Measurements from ENCODE around the gene HERC6.
"Not testable (repeated sequence)": the region's sequence is repeated elsewhere in the genome, so short reads cannot be mapped to it uniquely, and the experiment has no call there.

HERC6 gene

GRCh38 chr4:88443486-88443885 lies 64.8 kb downstream of the HERC6 start:
- ChIA-PET POLR2A (no interaction called here), CTCF (no interaction called here)
- DNase-seq (ENCODE audit: extremely low spot score): no peak
- TF ChIP-seq LEF1 (IDR thresholded peaks at IDR 0.05; ENCODE audit: borderline replicate concordance) (no peak), HDGF (IDR thresholded peaks at IDR 0.05; ENCODE audit: borderline replicate concordance) (no peak), FOXA1 (IDR thresholded peaks at IDR 0.05) (no peak), FOXM1 (IDR thresholded peaks at IDR 0.05; ENCODE audit: borderline replicate concordance) (no peak), ARNT (IDR thresholded peaks at IDR 0.05) (no peak), SUZ12 (IDR thresholded peaks at IDR 0.05) (no peak), ELF4 (IDR thresholded peaks at IDR 0.05) (no peak), NFRKB (IDR thresholded peaks at IDR 0.05) (no peak), PKNOX1 (IDR thresholded peaks at IDR 0.05) (no peak), ZNF384 (IDR thresholded peaks at IDR 0.05) (no peak), SP1 (IDR thresholded peaks at IDR 0.05) (no peak), L3MBTL2 (conservative IDR thresholded peaks at IDR 0.05) (no peak), CTBP1 (IDR thresholded peaks at IDR 0.05; ENCODE audit: borderline replicate concordance) (no peak), BHLHE40 (IDR thresholded peaks at IDR 0.05; ENCODE audit: borderline replicate concordance) (no peak), TARDBP (IDR thresholded peaks at IDR 0.05) (no peak)

GRCh38 chr4:88445252-88445651 lies 66.6 kb downstream of the HERC6 start:
- TF ChIP-seq ELF4 (IDR thresholded peaks at IDR 0.05): no peak
- no peak for TF ChIP-seq HDGF (IDR thresholded peaks at IDR 0.05; ENCODE audit: borderline replicate concordance)
- no peak for TF ChIP-seq L3MBTL2 (conservative IDR thresholded peaks at IDR 0.05)
- no peak for TF ChIP-seq SP1 (IDR thresholded peaks at IDR 0.05)
- no peak for TF ChIP-seq FOXM1 (IDR thresholded peaks at IDR 0.05; ENCODE audit: borderline replicate concordance)
- CTCF ChIA-PET: no interaction called here
- no peak for DNase-seq (ENCODE audit: extremely low spot score)
- POLR2A ChIA-PET: no interaction called here

GRCh38 chr4:88446124-88446523 lies 67.5 kb downstream of the HERC6 start:
- TF ChIP-seq TARDBP (IDR thresholded peaks at IDR 0.05) (no peak), HDGF (IDR thresholded peaks at IDR 0.05; ENCODE audit: borderline replicate concordance) (no peak), ELF4 (IDR thresholded peaks at IDR 0.05) (no peak), L3MBTL2 (conservative IDR thresholded peaks at IDR 0.05) (no peak), ZNF384 (IDR thresholded peaks at IDR 0.05) (no peak), FOXA1 (IDR thresholded peaks at IDR 0.05) (no peak), LEF1 (IDR thresholded peaks at IDR 0.05; ENCODE audit: borderline replicate concordance) (no peak), NFRKB (IDR thresholded peaks at IDR 0.05) (no peak), FOXM1 (IDR thresholded peaks at IDR 0.05; ENCODE audit: borderline replicate concordance) (no peak), PKNOX1 (IDR thresholded peaks at IDR 0.05) (no peak), CTBP1 (IDR thresholded peaks at IDR 0.05; ENCODE audit: borderline replicate concordance) (no peak), SUZ12 (IDR thresholded peaks at IDR 0.05) (no peak), BHLHE40 (IDR thresholded peaks at IDR 0.05; ENCODE audit: borderline replicate concordance) (no peak), ARNT (IDR thresholded peaks at IDR 0.05) (no peak)
- DNase-seq (ENCODE audit: extremely low spot score): no peak
- ChIA-PET POLR2A (no interaction called here), CTCF (no interaction called here)

- DNase-seq (ENCODE audit: extremely low spot score): no peak
- ChIA-PET CTCF (no interaction called here), POLR2A (no interaction called here)
- TF ChIP-seq BHLHE40 (IDR thresholded peaks at IDR 0.05; ENCODE audit: borderline replicate concordance): no peak
Observed at GRCh38 chr4:88447371-88448095, 68.9 kb downstream of the HERC6 start.

GRCh38 chr4:88448211-88448765 lies 69.6 kb downstream of the HERC6 start:
- CTCF ChIA-PET; POLR2A ChIA-PET; DNase-seq (ENCODE audit: extremely low spot score): not testable (repeated sequence)

- ChIA-PET CTCF (interaction anchor here (1.1 kb wide), 1 partner anchor 70 kb away, joined by 4 read pairs; the partner anchor contains the start of gene HERC6), POLR2A (no interaction called here)
- no peak for DNase-seq (ENCODE audit: extremely low spot score)
- TF ChIP-seq FOXK2 (IDR thresholded peaks at IDR 0.05) (no peak), PKNOX1 (IDR thresholded peaks at IDR 0.05) (no peak), SP1 (IDR thresholded peaks at IDR 0.05) (no peak)
Observed at GRCh38 chr4:88448889-88449288, 70.2 kb downstream of the HERC6 start.

- no peak for DNase-seq (ENCODE audit: extremely low spot score)
- no peak for TF ChIP-seq LEF1 (IDR thresholded peaks at IDR 0.05; ENCODE audit: borderline replicate concordance)
- TF ChIP-seq FOXM1 (IDR thresholded peaks at IDR 0.05; ENCODE audit: borderline replicate concordance): no peak
- no peak for TF ChIP-seq SP1 (IDR thresholded peaks at IDR 0.05)
- TF ChIP-seq TARDBP (IDR thresholded peaks at IDR 0.05): no peak
- no peak for TF ChIP-seq ZNF384 (IDR thresholded peaks at IDR 0.05)
- no peak for TF ChIP-seq NFRKB (IDR thresholded peaks at IDR 0.05)
- TF ChIP-seq BHLHE40 (IDR thresholded peaks at IDR 0.05; ENCODE audit: borderline replicate concordance): no peak
- no peak for TF ChIP-seq L3MBTL2 (conservative IDR thresholded peaks at IDR 0.05)
- no peak for TF ChIP-seq SUZ12 (IDR thresholded peaks at IDR 0.05)
- TF ChIP-seq PKNOX1 (IDR thresholded peaks at IDR 0.05): no peak
- no peak for TF ChIP-seq FOXK2 (IDR thresholded peaks at IDR 0.05)
- no peak for TF ChIP-seq CTBP1 (IDR thresholded peaks at IDR 0.05; ENCODE audit: borderline replicate concordance)
- TF ChIP-seq FOXA1 (IDR thresholded peaks at IDR 0.05): no peak
- TF ChIP-seq HDGF (IDR thresholded peaks at IDR 0.05; ENCODE audit: borderline replicate concordance): no peak
- TF ChIP-seq ARNT (IDR thresholded peaks at IDR 0.05): no peak
- TF ChIP-seq ELF4 (IDR thresholded peaks at IDR 0.05): no peak
- ChIA-PET CTCF (interaction anchor here (1.1 kb wide), 1 partner anchor 71 kb away, joined by 4 read pairs; the partner anchor contains the start of gene HERC6), POLR2A (no interaction called here)
Observed at GRCh38 chr4:88449290-88449689, 70.6 kb downstream of the HERC6 start.
